Loucy (cell line): Measurements from ENCODE around the gene STUM.

Source experiments
- EZH2phosphoT487 ChIP-seq: fragments of 200-600 bp; IDR thresholded peaks from 2 replicates; pipeline ENCODE4 v1.6.1; 2018; ENCODE audit warnings: antibody characterized with exemption, mild to moderate bottlenecking, moderate library complexity, borderline replicate concordance
- TF ChIP-seq, protein P1 (sequence below): fragments of 200-600 bp; sonication (generic); conservative IDR thresholded peaks from 2 replicates; pipeline ENCODE4 v1.5.1; 2014; ENCODE audit warnings: mild to moderate bottlenecking, antibody characterized with exemption, low read length

DNA sequence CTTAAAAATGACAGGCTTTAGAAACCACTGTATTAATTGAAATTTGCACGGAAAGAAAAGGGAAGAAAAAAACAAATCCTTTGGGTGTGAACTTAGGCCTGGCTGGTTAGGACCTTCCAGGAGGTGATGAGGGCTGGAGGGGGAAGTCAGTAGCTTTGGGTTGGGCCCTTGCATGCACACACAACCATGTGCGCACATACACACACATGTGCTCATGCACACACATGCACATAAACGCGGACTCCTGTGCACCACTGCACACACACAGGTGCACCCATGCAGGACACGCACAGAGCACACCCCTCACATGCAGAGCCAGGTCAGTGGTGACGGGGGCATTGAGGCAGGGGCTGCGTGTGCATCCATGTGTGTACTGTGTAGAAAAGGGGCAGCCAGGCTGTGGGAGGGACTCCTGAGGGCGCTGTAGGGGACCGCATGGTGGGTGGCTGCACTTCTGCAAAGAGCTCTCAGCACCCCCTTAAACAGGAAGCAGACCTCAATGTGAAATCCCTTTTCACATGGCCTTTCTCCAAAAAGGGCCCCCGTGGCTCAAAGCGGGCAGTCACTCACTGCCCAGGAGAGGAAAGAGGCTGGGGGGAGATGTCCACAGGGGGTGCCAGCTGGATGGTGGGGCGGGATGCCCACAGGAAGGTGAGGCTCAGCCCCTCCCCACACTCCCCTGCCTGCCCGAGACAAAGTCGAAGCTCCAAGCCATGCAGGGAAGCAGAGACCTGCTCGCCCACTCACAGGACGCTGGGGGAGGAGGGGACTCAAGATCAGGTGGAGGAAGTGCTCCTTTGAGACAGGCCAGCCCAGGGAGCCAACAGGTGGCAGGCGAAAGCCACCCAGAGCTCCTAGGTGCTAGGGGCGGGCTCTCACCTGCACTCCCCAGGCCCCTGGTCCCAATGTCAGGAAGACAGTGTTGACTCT, 95.3 kb downstream of the STUM start:
- TF ChIP-seq, protein P1, sequence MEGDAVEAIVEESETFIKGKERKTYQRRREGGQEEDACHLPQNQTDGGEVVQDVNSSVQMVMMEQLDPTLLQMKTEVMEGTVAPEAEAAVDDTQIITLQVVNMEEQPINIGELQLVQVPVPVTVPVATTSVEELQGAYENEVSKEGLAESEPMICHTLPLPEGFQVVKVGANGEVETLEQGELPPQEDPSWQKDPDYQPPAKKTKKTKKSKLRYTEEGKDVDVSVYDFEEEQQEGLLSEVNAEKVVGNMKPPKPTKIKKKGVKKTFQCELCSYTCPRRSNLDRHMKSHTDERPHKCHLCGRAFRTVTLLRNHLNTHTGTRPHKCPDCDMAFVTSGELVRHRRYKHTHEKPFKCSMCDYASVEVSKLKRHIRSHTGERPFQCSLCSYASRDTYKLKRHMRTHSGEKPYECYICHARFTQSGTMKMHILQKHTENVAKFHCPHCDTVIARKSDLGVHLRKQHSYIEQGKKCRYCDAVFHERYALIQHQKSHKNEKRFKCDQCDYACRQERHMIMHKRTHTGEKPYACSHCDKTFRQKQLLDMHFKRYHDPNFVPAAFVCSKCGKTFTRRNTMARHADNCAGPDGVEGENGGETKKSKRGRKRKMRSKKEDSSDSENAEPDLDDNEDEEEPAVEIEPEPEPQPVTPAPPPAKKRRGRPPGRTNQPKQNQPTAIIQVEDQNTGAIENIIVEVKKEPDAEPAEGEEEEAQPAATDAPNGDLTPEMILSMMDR: no peak
- no peak for TF ChIP-seq EZH2phosphoT487
